MM.1S (cell line): ENCODE measurements around the gene STX1A.

Source experiments
- DNase-seq: peaks from one replicate; pipeline ENCODE4 v3.0.0-alpha.2; 2015
- H2AFZ ChIP-seq: fragments of 300-600 bp; sonication (generic); 2 replicates; pipeline ENCODE4 v1.6.0; 2016; ENCODE audit warnings: antibody characterized with exemption, low read length
- H3F3A ChIP-seq: fragments of 300-600 bp; sonication (generic); 2 replicates; pipeline ENCODE4 v1.6.1; 2016; ENCODE audit warnings: mild to moderate bottlenecking, antibody characterized with exemption, low read length, moderate library complexity, mixed read lengths; ENCODE audit not compliant: insufficient read depth
- H3K27ac ChIP-seq: fragments of 300-600 bp; sonication (generic); 2 replicates; pipeline ENCODE4 v1.5.1; 2016; ENCODE audit warnings: mild to moderate bottlenecking, low read length
- H3K27me3 ChIP-seq: fragments of 300-600 bp; sonication (generic); replicated peaks from 2 replicates; pipeline ENCODE4 v1.6.0; 2016; ENCODE audit warnings: low read length; ENCODE audit not compliant: insufficient read depth
- H3K36me3 ChIP-seq: fragments of 300-600 bp; sonication (generic); replicated peaks from 2 replicates; pipeline ENCODE4 v1.6.1; 2016; ENCODE audit warnings: mild to moderate bottlenecking, low read length, mixed read lengths; ENCODE audit not compliant: insufficient read depth
- H3K4me1 ChIP-seq: fragments of 300-600 bp; sonication (generic); 2 replicates; pipeline ENCODE4 v1.6.1; 2016; ENCODE audit warnings: low read length, mixed read lengths
- H3K4me2 ChIP-seq: fragments of 300-600 bp; sonication (generic); 2 replicates; pipeline ENCODE4 v1.6.0; 2016; ENCODE audit warnings: low read depth, low read length
- H3K4me3 ChIP-seq: fragments of 300-600 bp; sonication (generic); 2 replicates; pipeline ENCODE4 v1.5.1; 2016; ENCODE audit warnings: low read length, mixed read lengths
- H3K79me2 ChIP-seq: fragments of 300-600 bp; sonication (generic); 2 replicates; pipeline ENCODE4 v1.6.1; 2016; ENCODE audit warnings: mixed run types, low read length, mixed read lengths
- H3K9ac ChIP-seq: fragments of 300-600 bp; sonication (generic); 2 replicates; pipeline ENCODE4 v1.6.1; 2016; ENCODE audit warnings: low read length, mixed read lengths
- H3K9me2 ChIP-seq: fragments of 300-600 bp; sonication (generic); replicated peaks from 2 replicates; pipeline ENCODE4 v1.6.1; 2016; ENCODE audit warnings: mild to moderate bottlenecking, low read length, mixed read lengths; ENCODE audit not compliant: insufficient read depth
- H3K9me3 ChIP-seq: fragments of 300-600 bp; sonication (generic); replicated peaks from 2 replicates; pipeline ENCODE4 v1.6.1; 2016; ENCODE audit warnings: mild to moderate bottlenecking, low read length, mixed read lengths; ENCODE audit not compliant: insufficient read depth
- H4K20me1 ChIP-seq: fragments of 300-600 bp; sonication (generic); 2 replicates; pipeline ENCODE4 v1.6.1; 2016; ENCODE audit warnings: mild to moderate bottlenecking, low read length, moderate library complexity, mixed read lengths; ENCODE audit not compliant: insufficient read depth
- CTCF ChIP-seq: fragments of 300-600 bp; sonication (generic); IDR thresholded peaks from 2 replicates; pipeline ENCODE4 v1.5.1; 2016; ENCODE audit warnings: antibody characterized with exemption, low read length, mixed read lengths
- EZH2 ChIP-seq: fragments of 300-600 bp; sonication (generic); optimal IDR thresholded peaks from 2 replicates; pipeline ENCODE3; 2017; ENCODE audit warnings: low read depth, mild to moderate bottlenecking, antibody characterized with exemption, low read length, mixed read lengths
- EZH2phosphoT487 ChIP-seq: fragments of 300-600 bp; sonication (generic); IDR thresholded peaks from 2 replicates; pipeline ENCODE4 v1.6.1; 2018; ENCODE audit warnings: antibody characterized with exemption, low read length

Gene STX1A

DNA sequence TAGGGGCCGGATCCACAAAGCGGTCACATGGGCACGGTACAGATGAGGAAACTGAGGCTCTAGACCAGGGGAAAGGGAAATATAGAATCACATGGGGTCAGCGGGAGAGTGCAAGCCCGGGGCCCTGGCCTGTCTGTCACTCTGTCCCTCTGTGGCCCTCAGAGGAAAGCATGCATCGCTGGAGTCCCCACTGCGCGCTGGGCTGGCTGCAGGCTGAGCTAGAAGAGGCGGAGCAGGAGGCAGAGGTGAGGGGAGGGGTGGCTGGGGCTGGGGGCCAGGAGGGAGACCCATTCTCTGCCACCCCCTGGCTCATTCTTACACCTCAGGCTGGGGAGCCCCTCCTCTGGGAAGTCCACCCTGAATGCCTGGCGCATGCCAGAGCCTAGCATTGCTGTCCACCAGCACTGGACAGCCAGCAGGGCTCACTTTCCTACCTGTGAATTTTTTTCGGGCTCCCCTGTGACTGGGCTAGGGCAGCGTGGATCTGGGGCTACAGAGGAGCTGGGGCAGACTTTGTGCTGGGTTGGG lies 49.5 kb downstream of the STX1A start:
- H3K36me3 ChIP-seq, result no peaks in the 10 kb centered on the region
- DNase-seq, result no peak
- H3K4me1 ChIP-seq, result no peaks in the 10 kb centered on the region
- H3K9ac ChIP-seq, result no peak overlapping the region
- peaks cover 49% of the 10 kb centered on the region for H3K27me3 ChIP-seq
- no peak overlapping the region for H3K4me2 ChIP-seq
- no peaks in the 10 kb centered on the region for H4K20me1 ChIP-seq
- H2AFZ ChIP-seq, result no peak overlapping the region
- no peaks in the 10 kb centered on the region for H3K79me2 ChIP-seq
- no peaks in the 10 kb centered on the region for H3F3A ChIP-seq
- H3K9me2 ChIP-seq, result no peaks in the 10 kb centered on the region
- no peak overlapping the region for H3K27ac ChIP-seq
- no peak overlapping the region for H3K4me3 ChIP-seq
- TF ChIP-seq EZH2, result no peak
- no peaks in the 10 kb centered on the region for H3K9me3 ChIP-seq

- no peak for DNase-seq
- Histone ChIP-seq H3K4me2 (no peak overlapping the region), H2AFZ (no peak overlapping the region)
Measured at GRCh38 chr7:73669288-73669701, 50.2 kb downstream of the STX1A start.

GRCh38 chr7:73668886-73669230 lies 50.6 kb downstream of the STX1A start:
- Histone ChIP-seq H3K4me3 (no peak overlapping the region), H3K79me2 (no peaks in the 10 kb centered on the region), H3K4me2 (no peak overlapping the region), H4K20me1 (no peaks in the 10 kb centered on the region), H3K27me3 (peaks cover 48% of the 10 kb centered on the region), H3F3A (no peaks in the 10 kb centered on the region), H3K9me2 (no peaks in the 10 kb centered on the region), H3K4me1 (no peaks in the 10 kb centered on the region), H2AFZ (peak overlapping the region; percentile 27; the same call in 1 of the 2 replicates), H3K36me3 (no peaks in the 10 kb centered on the region), H3K9me3 (no peaks in the 10 kb centered on the region), H3K27ac (no peak overlapping the region), H3K9ac (no peak overlapping the region)
- no peak for DNase-seq
- TF ChIP-seq EZH2 (no peak), EZH2phosphoT487 (no peak), CTCF (no peak)

More at GRCh38 chr7:73669288-73669701, 50.2 kb downstream of the STX1A start:
- Histone ChIP-seq H3K36me3 (no peaks in the 10 kb centered on the region), H3K9me2 (no peaks in the 10 kb centered on the region), H3K4me1 (no peaks in the 10 kb centered on the region), H4K20me1 (no peaks in the 10 kb centered on the region), H3K9me3 (no peaks in the 10 kb centered on the region), H3F3A (no peaks in the 10 kb centered on the region), H3K9ac (no peak overlapping the region), H3K27ac (no peak overlapping the region), H3K4me3 (no peak overlapping the region), H3K27me3 (peaks cover 47% of the 10 kb centered on the region), H3K79me2 (no peaks in the 10 kb centered on the region)
- no peak for TF ChIP-seq CTCF
- TF ChIP-seq EZH2phosphoT487, result no peak
- TF ChIP-seq EZH2, result no peak

GRCh38 chr7:73668103-73668885 lies 51.2 kb downstream of the STX1A start:
- Histone ChIP-seq H3K4me2 (peak overlapping the region; percentile 81), H3K79me2 (no peaks in the 10 kb centered on the region), H2AFZ (peak overlapping the region; percentile 27; the same call in 1 of the 2 replicates), H3K36me3 (no peaks in the 10 kb centered on the region), H3K4me1 (no peaks in the 10 kb centered on the region), H3K27ac (no peak overlapping the region), H3K9me3 (no peaks in the 10 kb centered on the region), H3K9me2 (no peaks in the 10 kb centered on the region), H4K20me1 (no peaks in the 10 kb centered on the region), H3K4me3 (peak overlapping the region; percentile 46; the same call in 1 of the 2 replicates), H3K27me3 (peaks cover 50% of the 10 kb centered on the region), H3F3A (no peaks in the 10 kb centered on the region), H3K9ac (no peak overlapping the region)
- TF ChIP-seq CTCF (no peak), EZH2 (no peak), EZH2phosphoT487 (no peak)
- no peak for DNase-seq
